Heart right ventricle (tissue), 16 donors: Measurements from ENCODE around the gene IL21R. TPM values are rescaled to one million over a fixed set of nuclear protein-coding genes. Genes with fewer than 3 reads are reported as not detected.

Experiments
- ATAC-seq, 8 donors: fragments of 200-7000 bp; cut with Tn5 transposase; one replicate each; pipeline ENCODE4 v1.9.1; 2020; ENCODE audit warnings: mild to moderate bottlenecking in 8 of 8, moderate library complexity in 8 of 8, moderate number of reproducible peaks in 1 of 8
- DNase-seq, 2 donors: peaks; one replicate each; pipeline ENCODE4 v3.0.0-alpha.2; 2020
- H3K27ac ChIP-seq, 10 donors: fragments of 200-600 bp; sonication (generic) in 2 of 10; one replicate each; pipeline versions ENCODE4 v1.5.0 to v1.8.0; 2020 to 2022; ENCODE audit warnings: mild to moderate bottlenecking in 3 of 10
- H3K27me3 ChIP-seq, 7 donors: fragments of 200-600 bp; one replicate each; pipeline ENCODE4 v1.8.0; 2021 to 2022; ENCODE audit warnings: mild to moderate bottlenecking in 2 of 7
- H3K36me3 ChIP-seq, 9 donors: fragments of 200-600 bp; sonication (generic) in 1 of 9; one replicate each; pipeline versions ENCODE4 v1.5.0 to v1.8.0; 2020 to 2022; ENCODE audit warnings: mild to moderate bottlenecking in 2 of 9
- H3K4me1 ChIP-seq, 9 donors: fragments of 200-600 bp; sonication (generic) in 1 of 9; one replicate each; pipeline versions ENCODE4 v1.5.0 to v1.8.0; 2020 to 2022; ENCODE audit warnings: mild to moderate bottlenecking in 4 of 9
- H3K4me3 ChIP-seq, 10 donors: fragments of 200-600 bp; sonication (generic) in 2 of 10; one replicate each; pipeline versions ENCODE4 v1.5.0 to v1.8.0; 2020 to 2022; ENCODE audit warnings: mild to moderate bottlenecking in 7 of 10, moderate library complexity in 2 of 10
- H3K9me3 ChIP-seq, 11 donors: fragments of 200-600 bp in 10 of 11; sonication (generic) in 2 of 11; one replicate each; pipeline versions ENCODE4 v1.5.0 to v1.8.0; 2013 to 2022; ENCODE audit warnings: mild to moderate bottlenecking in 2 of 11, control low read depth in 1 of 11, moderate library complexity in 1 of 11
- CTCF ChIP-seq, 9 donors: fragments of 200-600 bp; sonication (generic) in 2 of 9; IDR thresholded peaks; one replicate each; pipeline versions ENCODE4 v1.5.0 to v1.8.0; 2021 to 2022; ENCODE audit warnings: antibody characterized with exemption in 9 of 9, mild to moderate bottlenecking in 5 of 9, moderate library complexity in 1 of 9
- WGBS, 2 donors: extraction: QIAGEN DNeasy Blood & Tissue Kit; methylation state at CpG; one replicate each; pipeline ENCODE4 v1.1.7; 2013; ENCODE audit warnings: inconsistent platforms in 1 of 2; 5-methylcytosine and 5-hydroxymethylcytosine counted together
- intact Hi-C, 10 donors: fragments of 100-400 bp; cut with DNase I; formaldehyde crosslinking; loops; one replicate each; pipeline versions ENCODE4 v1.11.1 to v1.14.2; 2022
- polyA plus RNA-seq, 2 donors: library from polyadenylated mRNA; stranded (reverse); fragments of 200-250 nt; gene quantifications; one replicate each; pipeline ENCODE4 v1.2.3, GENCODE V29; 2013
- total RNA-seq, 10 donors: library from RNA; stranded (reverse); fragmentation: NEBNext Ultra II Directional in 3 of 10; extraction: Animal tissue kit (Norgen Biotek cat#: 25700) in 3 of 10; gene quantifications; one replicate each; pipeline versions ENCODE4 v1.2.1 to v1.2.4, GENCODE V29; 2021 to 2023
- donor health status: Arrhythmogenic right ventricular cardiomyopathy.
- donor health status: ischemic (EF 13 %, LVEDD 7.1; RV severe dilation, severe dysfunction).
- donor health status: healthy with polysubstance abuse.
- donor health status: DM: no; HTN: yes; CAD: no.
- donor health status: DM: no; HTN: no; CAD: no.
- donor health status: ischemic (EF 25% LVEDD 6.9; RV normal size, moderate dysfunction).
- donor health status: ischemic (EF 25% LVEDD 5.7; RV mildly dilated, moderate dysfunction).
- donor health status: healthy.
- donor health status: DM: yes; HTN: yes; CAD: no.
- donor health status: Ischemic cardiomyopathy.
- donor health status: ischemic (EF 35%, LVEDD 5.7; RV mildly dilated, moderate dysfunction).
- donor health status: nonischemic (EF 11% LVEDD 7.7; RV severe dilation, severe dysfunction).
- donor health status: DM: yes; HTN: yes; CAD: no.
- donor health status: PGD.
- donor health status: ischemic (EF 29% LVEDD 5.4; RV normal size, mild dysfunction).
- donor health status: nonischemic (EF 23%, LVEDD 6.1; RV moderate dilation, normal function).

The IL21R gene
- total and polyA plus RNA-seq, 12 donors, result 0.06 to 3.6 (median 0.14) TPM; not detected in 2

- WGBS, 2 donors, result 83 to 87% methylated on average over 4 of the region's 4 CpGs
- Histone ChIP-seq H3K9me3 (peaks cover 0 to 3% (median 0%) of the 10 kb centered on the region in 11 donors), H3K27ac (no peak overlapping the region), H3K4me3 (no peak overlapping the region), H3K36me3 (peaks cover 0 to 100% (median 15%) of the 10 kb centered on the region in 9 donors), H3K4me1 (no peaks in the 10 kb centered on the region), H3K27me3 (no peaks in the 10 kb centered on the region)
- intact Hi-C loops, result loop anchor here in 2 of 10 donors (10.0 kb wide), 2 partner anchors 54 to 124 kb away; no protein-coding TSS in a partner anchor
- ATAC-seq (no peak), DNase-seq (no peak)
- TF ChIP-seq CTCF (IDR thresholded peaks at IDR 0.05), result no peak
Observed at GRCh38 chr16:27359051-27359450, 42.9 kb upstream of the IL21R start.

GRCh38 chr16:27359615-27360014 is 42.4 kb upstream of the IL21R start:
- no peak for TF ChIP-seq CTCF (IDR thresholded peaks at IDR 0.05)
- Histone ChIP-seq H3K27ac (no peak overlapping the region), H3K4me1 (no peaks in the 10 kb centered on the region), H3K27me3 (no peaks in the 10 kb centered on the region), H3K36me3 (peaks cover 0 to 100% (median 15%) of the 10 kb centered on the region in 9 donors), H3K9me3 (peaks cover 0 to 3% (median 0%) of the 10 kb centered on the region in 11 donors), H3K4me3 (no peak overlapping the region)
- intact Hi-C loops, result loop anchor here in 5 of 10 donors (5.0 to 10.0 kb wide), 6 partner anchors 45 to 1525 kb away; partner anchors contain the start of gene IL4R (in 1 of the 5)
- no peak for DNase-seq
- 82 to 89% methylated on average over 6 of the region's 6 CpGs for WGBS, 2 donors
- no peak for ATAC-seq

DNA sequence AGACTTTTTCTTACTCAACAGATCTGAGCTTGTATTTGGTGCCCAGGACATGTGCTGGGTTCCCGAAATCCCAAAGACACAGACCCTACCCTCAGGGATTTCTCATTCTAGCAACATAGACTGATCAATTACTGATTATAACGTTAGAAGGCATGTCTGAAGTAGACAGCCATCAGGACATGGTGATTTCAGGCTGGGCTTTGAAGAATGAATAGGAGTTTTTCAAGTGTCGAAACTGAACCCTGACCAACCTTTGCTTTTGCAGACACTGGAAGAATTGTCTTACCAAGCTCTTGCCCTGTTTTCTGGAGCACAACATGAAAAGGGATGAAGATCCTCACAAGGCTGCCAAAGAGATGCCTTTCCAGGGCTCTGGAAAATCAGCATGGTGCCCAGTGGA is 40.0 kb upstream of the IL21R start:
- intact Hi-C loops, result loop anchor here in 3 of 10 donors (5.0 to 10.0 kb wide), 4 partner anchors 47 to 1527 kb away; partner anchors contain the start of gene IL4R (in 1 of the 3)

More for the DNA sequence above, 40.0 kb upstream of the IL21R start:
- no peak for TF ChIP-seq CTCF (IDR thresholded peaks at IDR 0.05)
- DNase-seq (no peak), ATAC-seq (no peak)
- Histone ChIP-seq H3K4me1 (peaks cover 0 to 3% (median under 1%) of the 10 kb centered on the region in 9 donors), H3K36me3 (peaks cover 0 to 78% (median 15%) of the 10 kb centered on the region in 9 donors), H3K27ac (no peak overlapping the region), H3K4me3 (no peak overlapping the region), H3K9me3 (peaks cover 0 to 3% (median 0%) of the 10 kb centered on the region in 11 donors), H3K27me3 (no peaks in the 10 kb centered on the region)
- 86 to 90% methylated on average over 3 of the region's 3 CpGs for WGBS, 2 donors
